Activated CD8-positive, alpha-beta T cell treated with anti-CD3 and anti-CD28 coated beads for 36 hours (primary cell): Measurements from ENCODE around the gene PDCD2. TPM values are rescaled to one million over a fixed set of nuclear protein-coding genes. Genes with fewer than 3 reads are reported as not detected.
"Not testable (repeated sequence)": the region's sequence is repeated elsewhere in the genome, so short reads cannot be mapped to it uniquely, and the experiment has no call there.

Source experiments
- ATAC-seq: fragments of 200-7000 bp; cut with Tn5 transposase; one replicate; pipeline ENCODE4 v1.10.0; 2021; ENCODE audit warnings: mild to moderate bottlenecking, moderate library complexity
- CTCF ChIA-PET: fragments of 350-600 bp; sonication (Branson Sonifier 250); formaldehyde crosslinking; loops from one replicate; lab custom pipeline; 2021; ENCODE audit warnings: antibody characterized with exemption; lab: Charles Lee
- POLR2A ChIA-PET: fragments of 350-600 bp; sonication (Branson Sonifier 250); formaldehyde crosslinking; loops from one replicate; lab custom pipeline; 2021; ENCODE audit warnings: antibody characterized with exemption; lab: Charles Lee
- DNase-seq: peaks from one replicate; pipeline ENCODE4 v3.0.0-alpha.2; 2020
- H3K27ac Mint-ChIP-seq: one replicate; pipeline ENCODE4 v1.8.0; 2021; ENCODE audit warnings: mild to moderate bottlenecking, mixed read lengths
- H3K27me3 Mint-ChIP-seq: one replicate; pipeline ENCODE4 v1.8.0; 2021; ENCODE audit warnings: mixed read lengths
- H3K36me3 Mint-ChIP-seq: one replicate; pipeline ENCODE4 v1.8.0; 2021; ENCODE audit warnings: low read depth, mixed read lengths
- H3K4me1 Mint-ChIP-seq: one replicate; pipeline ENCODE4 v1.8.0; 2021; ENCODE audit warnings: low read depth, mixed read lengths
- H3K4me3 Mint-ChIP-seq: one replicate; pipeline ENCODE4 v1.8.0; 2021; ENCODE audit warnings: mild to moderate bottlenecking, moderate library complexity, mixed read lengths
- H3K9me3 Mint-ChIP-seq: one replicate; pipeline ENCODE4 v1.8.0; 2021; ENCODE audit warnings: mixed read lengths
- intact Hi-C: fragments of 100-400 bp; cut with micrococcal nuclease; formaldehyde crosslinking; loops from one replicate; pipeline ENCODE4 v1.10.0; 2022
- total RNA-seq, 2 experiments: library from RNA; stranded (reverse); gene quantifications; one replicate each; pipeline ENCODE4 v1.2.3, GENCODE V29; 2021
- TF ChIP-seq, protein P1 (sequence below): fragments of 200-600 bp; IDR thresholded peaks from one replicate; pipeline ENCODE4 v1.8.0; 2022; ENCODE audit warnings: antibody characterized with exemption, mild to moderate bottlenecking

Gene PDCD2
- total RNA-seq, 2 experiments from 2014 or later, result 132 to 140 TPM

DNA sequence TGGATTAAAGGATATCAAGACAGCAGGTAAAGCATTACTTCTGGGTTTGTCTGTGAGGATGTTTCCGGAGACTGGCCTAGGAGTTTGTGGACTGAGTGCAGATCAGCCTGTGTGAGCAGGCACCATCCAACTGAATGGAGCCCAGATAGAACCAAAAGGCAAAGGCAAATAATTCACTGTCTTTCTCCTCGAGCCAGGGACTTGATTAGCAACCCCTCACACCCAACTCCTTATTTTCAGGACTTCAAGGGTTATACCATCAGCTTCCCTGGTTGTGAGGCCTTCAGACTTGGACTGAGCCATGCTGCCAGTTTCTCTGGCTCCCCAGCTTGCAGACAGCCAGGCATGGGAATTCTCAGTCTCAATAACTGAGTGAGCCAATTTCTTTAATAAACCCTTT is 50.6 kb downstream of the PDCD2 start:
- no peak for ATAC-seq
- ChIA-PET POLR2A (interaction anchor here (1.2 kb wide), 1 partner anchor 16 kb away, joined by 3 read pairs; no protein-coding TSS in a partner anchor), CTCF (interaction anchor here (0.7 to 1.0 kb wide), 4 partner anchors 17 to 744 kb away, joined by 3 to 4 read pairs (median 3); no protein-coding TSS in a partner anchor)
- TF ChIP-seq, protein P1, sequence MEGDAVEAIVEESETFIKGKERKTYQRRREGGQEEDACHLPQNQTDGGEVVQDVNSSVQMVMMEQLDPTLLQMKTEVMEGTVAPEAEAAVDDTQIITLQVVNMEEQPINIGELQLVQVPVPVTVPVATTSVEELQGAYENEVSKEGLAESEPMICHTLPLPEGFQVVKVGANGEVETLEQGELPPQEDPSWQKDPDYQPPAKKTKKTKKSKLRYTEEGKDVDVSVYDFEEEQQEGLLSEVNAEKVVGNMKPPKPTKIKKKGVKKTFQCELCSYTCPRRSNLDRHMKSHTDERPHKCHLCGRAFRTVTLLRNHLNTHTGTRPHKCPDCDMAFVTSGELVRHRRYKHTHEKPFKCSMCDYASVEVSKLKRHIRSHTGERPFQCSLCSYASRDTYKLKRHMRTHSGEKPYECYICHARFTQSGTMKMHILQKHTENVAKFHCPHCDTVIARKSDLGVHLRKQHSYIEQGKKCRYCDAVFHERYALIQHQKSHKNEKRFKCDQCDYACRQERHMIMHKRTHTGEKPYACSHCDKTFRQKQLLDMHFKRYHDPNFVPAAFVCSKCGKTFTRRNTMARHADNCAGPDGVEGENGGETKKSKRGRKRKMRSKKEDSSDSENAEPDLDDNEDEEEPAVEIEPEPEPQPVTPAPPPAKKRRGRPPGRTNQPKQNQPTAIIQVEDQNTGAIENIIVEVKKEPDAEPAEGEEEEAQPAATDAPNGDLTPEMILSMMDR, result no peak
- H3K27ac Mint-ChIP-seq, result peak overlapping the region; percentile 16
- no peaks in the 10 kb centered on the region for H3K9me3 Mint-ChIP-seq
- H3K36me3 Mint-ChIP-seq, result peaks cover 42% of the 10 kb centered on the region
- intact Hi-C loops, result no loop called here
- no peak overlapping the region for H3K4me3 Mint-ChIP-seq
- no peaks in the 10 kb centered on the region for H3K27me3 Mint-ChIP-seq
- peaks cover 3% of the 10 kb centered on the region for H3K4me1 Mint-ChIP-seq
- DNase-seq, result no peak

DNA sequence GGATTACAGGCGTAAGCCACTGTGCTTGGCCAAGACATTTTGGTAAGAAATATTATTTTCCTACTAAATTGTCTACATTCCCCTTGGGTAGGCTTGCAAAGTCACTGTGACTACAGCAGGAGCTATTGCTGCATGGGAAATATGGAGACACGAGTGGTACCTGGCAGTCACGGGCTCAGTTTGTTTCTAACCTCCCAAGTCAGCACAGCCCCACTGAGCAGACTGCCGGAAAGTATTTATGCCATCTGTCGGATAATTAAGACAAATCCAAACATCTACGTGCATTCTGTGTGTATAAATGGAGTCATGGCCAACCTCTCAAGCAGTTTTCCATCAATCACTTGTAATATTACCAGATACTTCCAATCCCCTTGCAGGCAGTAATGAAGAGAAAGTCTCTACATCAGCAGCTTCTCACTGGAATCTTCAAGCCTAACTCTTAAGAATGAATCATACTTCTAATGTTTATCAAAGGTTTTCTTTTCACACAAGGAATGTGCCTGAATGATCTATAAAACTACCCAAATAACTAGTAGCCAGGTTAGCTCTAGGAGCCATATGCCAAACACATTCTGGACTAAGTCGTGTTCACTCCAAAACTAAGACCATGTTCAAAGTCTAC is 51.5 kb downstream of the PDCD2 start:
- Mint-ChIP-seq H3K9me3 (no peaks in the 10 kb centered on the region), H3K36me3 (peaks cover 37% of the 10 kb centered on the region), H3K27ac (peak overlapping the region; percentile 1), H3K4me1 (peaks cover 7% of the 10 kb centered on the region), H3K27me3 (no peaks in the 10 kb centered on the region), H3K4me3 (no peak overlapping the region)
- CTCF ChIA-PET, result interaction anchor here (0.7 to 4.1 kb wide), 5 partner anchors 8 to 743 kb away, joined by 3 to 47 read pairs (median 4); no protein-coding TSS in a partner anchor
- DNase-seq (no peak), ATAC-seq (no peak)
- TF ChIP-seq, protein P1, result no peak
- intact Hi-C loops, result no loop called here
- POLR2A ChIA-PET, result interaction anchor here (0.8 kb wide), 1 partner anchor 19 kb away, joined by 3 read pairs; no protein-coding TSS in a partner anchor

DNA sequence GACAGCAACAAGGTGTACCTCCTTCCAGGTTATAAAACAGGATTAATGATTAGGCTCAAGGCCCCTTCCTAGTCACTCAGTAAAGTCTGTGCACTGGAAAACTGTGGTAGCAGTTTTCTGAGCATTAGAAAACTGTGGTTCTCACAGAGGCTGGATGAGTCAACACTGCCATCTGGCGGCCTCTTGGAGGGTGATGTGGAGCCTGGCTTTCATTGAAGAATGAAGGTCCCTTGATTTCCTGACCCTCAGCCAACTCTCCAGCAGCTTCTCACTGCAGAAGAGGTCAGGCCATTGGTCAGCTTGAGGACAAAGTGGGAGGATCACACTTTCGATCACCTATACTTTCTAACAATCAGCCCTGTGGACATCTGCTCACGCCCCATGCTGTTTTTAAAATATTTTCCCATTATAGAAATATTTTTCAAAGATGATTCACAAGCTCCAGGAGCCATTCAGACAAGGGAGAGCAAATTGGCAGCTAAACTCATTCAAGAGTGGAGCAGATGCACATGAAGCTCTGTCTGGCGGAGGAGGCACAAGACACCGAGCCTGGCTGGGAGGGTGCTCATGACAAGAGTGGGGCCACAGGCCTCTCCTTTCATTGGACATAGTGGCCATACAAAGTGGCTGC is 54.5 kb downstream of the PDCD2 start:
- Mint-ChIP-seq H3K4me1 (peaks cover 7% of the 10 kb centered on the region), H3K9me3 (no peaks in the 10 kb centered on the region), H3K4me3 (no peak overlapping the region), H3K27ac (no peak overlapping the region), H3K36me3 (peaks cover 11% of the 10 kb centered on the region), H3K27me3 (no peaks in the 10 kb centered on the region)
- ATAC-seq, result peak; percentile 77
- ChIA-PET CTCF (interaction anchor here (0.8 to 5.2 kb wide), 30 partner anchors 10 to 1635 kb away, joined by 3 to 47 read pairs (median 4); partner anchors contain the start of genes PSMB1 and TBP), POLR2A (no interaction called here)
- intact Hi-C loops, result loop anchor here (10.0 kb wide), 2 partner anchors 695 to 1635 kb away; no protein-coding TSS in a partner anchor
- DNase-seq, result peak; percentile 83
- TF ChIP-seq, protein P1, result peak; percentile 83

DNA sequence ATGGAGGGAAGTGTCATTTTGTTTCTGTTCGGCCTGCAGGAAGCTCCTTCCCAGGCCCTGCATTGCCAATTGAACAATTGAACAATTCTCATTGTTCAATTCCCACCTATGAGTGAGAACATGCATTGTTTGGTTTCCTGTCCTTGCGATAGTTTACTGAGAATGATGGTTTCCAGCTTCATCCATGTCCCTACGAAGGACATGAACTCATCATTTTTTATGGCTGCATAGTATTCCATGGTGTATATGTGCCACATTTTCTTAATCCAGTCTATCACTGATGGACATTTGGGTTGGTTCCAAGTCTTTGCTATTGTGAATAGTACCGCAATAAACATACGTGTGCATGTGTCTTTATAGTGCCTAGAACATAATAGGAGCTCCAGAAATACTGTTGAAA is 56.4 kb downstream of the PDCD2 start:
- ATAC-seq, H3K4me1 Mint-ChIP-seq, DNase-seq, POLR2A ChIA-PET, H3K27ac Mint-ChIP-seq, H3K9me3 Mint-ChIP-seq, H3K36me3 Mint-ChIP-seq, H3K4me3 Mint-ChIP-seq, H3K27me3 Mint-ChIP-seq: not testable (repeated sequence)
- intact Hi-C loops, result loop anchor here (10.0 kb wide), 2 partner anchors 693 to 1633 kb away; no protein-coding TSS in a partner anchor
- CTCF ChIA-PET, result interaction anchor here (1.0 to 5.2 kb wide), 4 partner anchors 11 to 738 kb away, joined by 3 to 43 read pairs (median 27); no protein-coding TSS in a partner anchor

DNA sequence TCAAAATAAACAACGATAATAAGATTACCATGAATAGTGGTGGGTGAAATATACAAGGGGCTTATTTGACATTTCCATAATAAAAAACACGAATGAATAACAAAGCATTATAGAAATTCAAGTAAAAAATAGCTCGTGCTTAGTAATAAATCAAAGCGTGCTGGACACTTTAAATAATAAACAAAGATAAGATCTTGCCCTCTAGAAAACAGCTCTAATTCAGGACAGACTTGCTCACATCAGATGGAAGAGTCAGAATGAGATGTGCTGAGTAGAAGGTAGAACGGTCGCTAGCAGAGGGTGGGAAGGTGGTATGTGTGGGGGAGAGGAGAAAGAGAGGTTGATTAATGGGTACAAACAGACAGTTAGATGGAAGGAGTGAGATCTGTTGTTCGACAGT is 58.6 kb downstream of the PDCD2 start:
- TF ChIP-seq, protein P1, result no peak
- ATAC-seq (no peak), DNase-seq (no peak)
- intact Hi-C loops, result loop anchor here (10.0 kb wide), 2 partner anchors 691 to 1631 kb away; no protein-coding TSS in a partner anchor
- POLR2A ChIA-PET, result no interaction called here
- Mint-ChIP-seq H3K27me3 (no peaks in the 10 kb centered on the region), H3K36me3 (no peaks in the 10 kb centered on the region), H3K27ac (no peak overlapping the region), H3K4me1 (peaks cover 7% of the 10 kb centered on the region), H3K4me3 (no peak overlapping the region), H3K9me3 (no peaks in the 10 kb centered on the region)
- CTCF ChIA-PET, result interaction anchor here (0.9 to 1.5 kb wide), 2 partner anchors 16 to 694 kb away, joined by 3 read pairs; no protein-coding TSS in a partner anchor

Other genes starting within 250 kb of the PDCD2 start
- 100 to 1,000 TPM; 236 to 247 TPM for gene PSMB1, start 31.3 kb downstream of the PDCD2 start, total RNA-seq
- 10 to 100 TPM; 21.0 to 22.1 TPM for gene TBP, start 30.3 kb downstream of the PDCD2 start, total RNA-seq